ENCODE results near the gene CD58. TPM values are rescaled to one million over a fixed set of nuclear protein-coding genes. Genes with fewer than 3 reads are reported as not detected.

CD58 gene
- total and polyA plus RNA-seq, 8 donors = 10.1 to 39.5 (median 13.7) TPM

Small RNAs within 50 kb of the gene (microRNA-seq; reads per million reads assigned to microRNA genes)
- 0 reads per million in 2 donors for gene MIR548AC

Other genes starting within 250 kb of the CD58 start
- gene ATP1A1, start 197.8 kb downstream of the CD58 start, total RNA-seq = 100 to 1,000 TPM; 686 to 731 TPM
- 100 to 1,000 TPM; 191 to 257 (median 232) TPM for gene ATP1A1, start 197.8 kb downstream of the CD58 start, polyA plus RNA-seq (ENCODE audit: insufficient read length in 6 of 6)
- gene IGSF3, start 96.7 kb upstream of the CD58 start, total RNA-seq = 10 to 100 TPM; 12.6 to 21.6 TPM
- 10 to 100 TPM; 31.6 to 52.4 (median 51.1) TPM for gene IGSF3, start 96.7 kb upstream of the CD58 start, polyA plus RNA-seq (ENCODE audit: insufficient read length in 6 of 6)
- 10 to 100 TPM in 1 of 2 donors, 1 to 10 TPM in 1; 4.6 to 12.4 TPM for gene CD2, start 183.4 kb upstream of the CD58 start, total RNA-seq
- under 1 TPM; 0.20 to 0.73 (median 0.50) TPM for gene CD2, start 183.4 kb upstream of the CD58 start, polyA plus RNA-seq (ENCODE audit: insufficient read length in 6 of 6)